ENCODE data around the gene CTSL. TPM values are rescaled to one million over a fixed set of nuclear protein-coding genes. Genes with fewer than 3 reads are reported as not detected.

Gene CTSL
- total RNA-seq, 1 experiment from 2014 or later = 32.2 TPM

GRCh38 chr9:87718231-87718630, 7.7 kb upstream of the CTSL start:
- CTCF ChIA-PET = no interaction called here
- no peak for DNase-seq
- no peak overlapping the region for H3K27ac Mint-ChIP-seq (ENCODE audit: unreplicated experiment)
- H3K9me3 Mint-ChIP-seq (ENCODE audit: low read depth, unreplicated experiment) = no peaks in the 10 kb centered on the region
- H3K27me3 Mint-ChIP-seq (ENCODE audit: unreplicated experiment) = peaks cover 18% of the 10 kb centered on the region
- intact Hi-C loops (cut with micrococcal nuclease; ENCODE audit: unreplicated experiment) = no loop called here
- H3K4me1 Mint-ChIP-seq (ENCODE audit: low read depth, unreplicated experiment) = peaks cover 12% of the 10 kb centered on the region
- BruUV-seq (replicated peaks) = no TSS peak
- H3K36me3 Mint-ChIP-seq (ENCODE audit: insufficient read depth, unreplicated experiment) = peaks cover 1% of the 10 kb centered on the region
- no peak for TF ChIP-seq CTCF (IDR thresholded peaks at IDR 0.05; ENCODE audit: unreplicated experiment)
- no peak overlapping the region for H3K4me3 Mint-ChIP-seq (ENCODE audit: low read depth, unreplicated experiment)

- H3K27ac Mint-ChIP-seq (ENCODE audit: unreplicated experiment) = no peak overlapping the region
- H3K4me1 Mint-ChIP-seq (ENCODE audit: low read depth, unreplicated experiment) = peaks cover 9% of the 10 kb centered on the region
- CTCF ChIA-PET = no interaction called here
- H3K9me3 Mint-ChIP-seq (ENCODE audit: low read depth, unreplicated experiment) = no peaks in the 10 kb centered on the region
- H3K36me3 Mint-ChIP-seq (ENCODE audit: insufficient read depth, unreplicated experiment) = no peaks in the 10 kb centered on the region
- no TSS peak for BruUV-seq (replicated peaks)
- peaks cover 18% of the 10 kb centered on the region for H3K27me3 Mint-ChIP-seq (ENCODE audit: unreplicated experiment)
- H3K4me3 Mint-ChIP-seq (ENCODE audit: low read depth, unreplicated experiment) = no peak overlapping the region
- intact Hi-C loops (cut with micrococcal nuclease; ENCODE audit: unreplicated experiment) = no loop called here
- DNase-seq = no peak
- no peak for TF ChIP-seq CTCF (IDR thresholded peaks at IDR 0.05; ENCODE audit: unreplicated experiment)
Observed at GRCh38 chr9:87718852-87719612, 6.9 kb upstream of the CTSL start.

- DNase-seq = no peak
- BruUV-seq (replicated peaks) = no TSS peak
- intact Hi-C loops (cut with micrococcal nuclease; ENCODE audit: unreplicated experiment) = no loop called here
Observed at GRCh38 chr9:87720173-87720572, 5.7 kb upstream of the CTSL start.

GRCh38 chr9:87722393-87723088, 3.4 kb upstream of the CTSL start:
- Mint-ChIP-seq H3K9me3 (ENCODE audit: low read depth, unreplicated experiment) (no peaks in the 10 kb centered on the region), H3K4me1 (ENCODE audit: low read depth, unreplicated experiment) (peaks cover 10% of the 10 kb centered on the region), H3K36me3 (ENCODE audit: insufficient read depth, unreplicated experiment) (peaks cover 12% of the 10 kb centered on the region), H3K27me3 (ENCODE audit: unreplicated experiment) (peaks cover 18% of the 10 kb centered on the region), H3K27ac (ENCODE audit: unreplicated experiment) (no peak overlapping the region), H3K4me3 (ENCODE audit: low read depth, unreplicated experiment) (no peak overlapping the region)
- BruUV-seq (replicated peaks) = no TSS peak
- no peak for TF ChIP-seq CTCF (IDR thresholded peaks at IDR 0.05; ENCODE audit: unreplicated experiment)
- CTCF ChIA-PET = no interaction called here
- no peak for DNase-seq
- intact Hi-C loops (cut with micrococcal nuclease; ENCODE audit: unreplicated experiment) = no loop called here

More at GRCh38 chr9:87720173-87720572, 5.7 kb upstream of the CTSL start:
- CTCF ChIA-PET = no interaction called here
- Mint-ChIP-seq H3K27me3 (ENCODE audit: unreplicated experiment) (peaks cover 18% of the 10 kb centered on the region), H3K27ac (ENCODE audit: unreplicated experiment) (no peak overlapping the region), H3K4me3 (ENCODE audit: low read depth, unreplicated experiment) (no peak overlapping the region), H3K36me3 (ENCODE audit: insufficient read depth, unreplicated experiment) (no peaks in the 10 kb centered on the region), H3K4me1 (ENCODE audit: low read depth, unreplicated experiment) (no peaks in the 10 kb centered on the region), H3K9me3 (ENCODE audit: low read depth, unreplicated experiment) (no peaks in the 10 kb centered on the region)
- no peak for TF ChIP-seq CTCF (IDR thresholded peaks at IDR 0.05; ENCODE audit: unreplicated experiment)

Measured in Calu3 (cell line).